Neuronal stem cell (in vitro differentiated cells): ENCODE data around the gene RNF157.
A peak's percentile ranks its signal among the peaks of the same experiment; 100 is the strongest.

Experiments
- DNase-seq: peaks from one replicate; pipeline ENCODE4 v3.0.0-alpha.2; 2013; ENCODE audit warnings: low spot score
- H2AFZ ChIP-seq: one replicate; pipeline ENCODE4 v1.6.1; 2013; ENCODE audit warnings: mild to moderate bottlenecking, low read length, inconsistent platforms
- H2AK5ac ChIP-seq: 2 replicates; pipeline ENCODE4 v1.6.1; 2013; ENCODE audit warnings: low read depth, mild to moderate bottlenecking, inconsistent platforms, low read length, moderate library complexity, mixed read lengths
- H2BK120ac ChIP-seq: 2 replicates; pipeline ENCODE4 v1.6.1; 2013; ENCODE audit warnings: low read depth, mild to moderate bottlenecking, inconsistent platforms, low read length, moderate library complexity, mixed read lengths
- H2BK12ac ChIP-seq: one replicate; pipeline ENCODE4 v1.6.1; 2013; ENCODE audit warnings: low read length, inconsistent platforms
- H2BK15ac ChIP-seq: 2 replicates; pipeline ENCODE4 v1.6.1; 2013; ENCODE audit warnings: mild to moderate bottlenecking, low read length, inconsistent platforms, mixed read lengths
- H2BK5ac ChIP-seq: one replicate; pipeline ENCODE4 v1.6.1; 2013; ENCODE audit warnings: inconsistent platforms, mild to moderate bottlenecking, low read length, moderate library complexity
- H3K14ac ChIP-seq: one replicate; pipeline ENCODE4 v1.6.1; 2013; ENCODE audit warnings: low read length, inconsistent platforms
- H3K18ac ChIP-seq: 2 replicates; pipeline ENCODE4 v1.6.1; 2013; ENCODE audit warnings: low read length, inconsistent platforms
- H3K23ac ChIP-seq: 2 replicates; pipeline ENCODE4 v1.6.1; 2013; ENCODE audit warnings: low read depth, mild to moderate bottlenecking, mixed read lengths, low read length, inconsistent platforms; ENCODE audit not compliant: poor library complexity
- H3K27ac ChIP-seq: replicated peaks from 3 replicates; pipeline ENCODE4 v1.5.1; 2013; ENCODE audit warnings: low read length, inconsistent platforms
- H3K27me3 ChIP-seq, 3 experiments: 2 replicates each; pipeline ENCODE4 v1.6.1; 2013; ENCODE audit warnings: low read length in 3 of 3, mild to moderate bottlenecking in 2 of 3, inconsistent platforms in 1 of 3, low read depth in 1 of 3, mixed read lengths in 1 of 3, moderate library complexity in 1 of 3; ENCODE audit not compliant: control insufficient read depth in 3 of 3, insufficient read depth in 3 of 3
- H3K36me3 ChIP-seq, 2 donors: replicated peaks in 1 of 2; 2 replicates each; pipeline ENCODE4 v1.6.1; 2013; ENCODE audit warnings: low read length in 2 of 2; ENCODE audit not compliant: control insufficient read depth in 2 of 2, insufficient read depth in 2 of 2
- H3K4ac ChIP-seq: 2 replicates; pipeline ENCODE4 v1.6.1; 2013; ENCODE audit warnings: inconsistent platforms, mild to moderate bottlenecking, low read length, moderate library complexity
- H3K4me1 ChIP-seq, 2 donors: 1 replicate in 1 of 2; 2 replicates in 1 of 2; pipeline ENCODE4 v1.6.1; 2013; ENCODE audit warnings: low read length in 2 of 2, low read depth in 1 of 2; ENCODE audit not compliant: control insufficient read depth in 2 of 2, insufficient read depth in 1 of 2
- H3K4me2 ChIP-seq: one replicate; pipeline ENCODE4 v1.6.1; 2013; ENCODE audit warnings: mild to moderate bottlenecking, low read length, inconsistent platforms; ENCODE audit not compliant: insufficient read depth, poor library complexity, severe bottlenecking
- H3K4me3 ChIP-seq, 2 donors: 2 replicates each; pipeline ENCODE4 v1.5.1; 2013; ENCODE audit warnings: low read length in 2 of 2, mild to moderate bottlenecking in 2 of 2, inconsistent platforms in 1 of 2, moderate library complexity in 1 of 2
- H3K79me1 ChIP-seq: one replicate; pipeline ENCODE4 v1.6.1; 2013; ENCODE audit warnings: low read depth, mild to moderate bottlenecking, inconsistent platforms, low read length, moderate library complexity
- H3K9ac ChIP-seq: one replicate; pipeline ENCODE4 v1.6.1; 2013; ENCODE audit warnings: mild to moderate bottlenecking, low read depth, low read length, inconsistent platforms; ENCODE audit not compliant: poor library complexity
- H3K9me3 ChIP-seq, 2 donors: replicated peaks in 1 of 2; 2 replicates each; pipeline versions ENCODE3 to v1.6.1; 2013; ENCODE audit warnings: low read length in 2 of 2, mild to moderate bottlenecking in 2 of 2, inconsistent platforms in 1 of 2, low read depth in 1 of 2, mixed read lengths in 1 of 2, moderate library complexity in 1 of 2; ENCODE audit not compliant: control insufficient read depth in 2 of 2, insufficient read depth in 1 of 2
- H4K8ac ChIP-seq: one replicate; pipeline ENCODE4 v1.6.1; 2013; ENCODE audit warnings: low read depth, mild to moderate bottlenecking, inconsistent platforms, low read length, moderate library complexity
- H4K91ac ChIP-seq: one replicate; pipeline ENCODE4 v1.6.1; 2013; ENCODE audit warnings: low read length, low read depth, mild to moderate bottlenecking, inconsistent platforms; ENCODE audit not compliant: poor library complexity
- WGBS, 2 donors: extraction: QIAGEN DNeasy Blood & Tissue Kit; methylation state at CpG; one replicate each; pipeline ENCODE4 v1.1.7; 2013; ENCODE audit warnings: missing lambda C conversion rate in 2 of 2, mixed read lengths in 1 of 2; ENCODE audit not compliant: insufficient read length in 2 of 2, insufficient replicate concordance in 1 of 2; ENCODE audit errors: extremely low coverage in 2 of 2; 5-methylcytosine and 5-hydroxymethylcytosine counted together

Gene RNF157

GRCh38 chr17:76170114-76170513 lies 70.2 kb downstream of the RNF157 start:
- no peak overlapping the region for H3K9ac ChIP-seq
- H3K14ac ChIP-seq = no peak overlapping the region
- H3K79me1 ChIP-seq = no peaks in the 10 kb centered on the region
- H2AK5ac ChIP-seq = no peak overlapping the region
- H3K36me3 ChIP-seq = peaks cover 0 to 63% of the 10 kb centered on the region in 2 donors
- no peak for DNase-seq
- no peak overlapping the region for H3K4ac ChIP-seq
- H2BK120ac ChIP-seq = no peak overlapping the region
- no peak overlapping the region for H3K27ac ChIP-seq
- no peak overlapping the region for H3K4me3 ChIP-seq
- H2AFZ ChIP-seq = no peak overlapping the region
- no peak overlapping the region for H2BK12ac ChIP-seq
- H3K4me1 ChIP-seq = no peaks in the 10 kb centered on the region
- no peaks in the 10 kb centered on the region for H3K27me3 ChIP-seq
- no peak overlapping the region for H3K4me2 ChIP-seq
- no peak overlapping the region for H4K8ac ChIP-seq
- no CpG with 5 or more reads among the region's 1 CpG for WGBS, 2 donors
- H2BK15ac ChIP-seq = no peak overlapping the region
- H3K23ac ChIP-seq = no peak overlapping the region
- H2BK5ac ChIP-seq = no peak overlapping the region
- H4K91ac ChIP-seq = no peak overlapping the region
- H3K18ac ChIP-seq = no peak overlapping the region
- H3K9me3 ChIP-seq = no peaks in the 10 kb centered on the region

DNA sequence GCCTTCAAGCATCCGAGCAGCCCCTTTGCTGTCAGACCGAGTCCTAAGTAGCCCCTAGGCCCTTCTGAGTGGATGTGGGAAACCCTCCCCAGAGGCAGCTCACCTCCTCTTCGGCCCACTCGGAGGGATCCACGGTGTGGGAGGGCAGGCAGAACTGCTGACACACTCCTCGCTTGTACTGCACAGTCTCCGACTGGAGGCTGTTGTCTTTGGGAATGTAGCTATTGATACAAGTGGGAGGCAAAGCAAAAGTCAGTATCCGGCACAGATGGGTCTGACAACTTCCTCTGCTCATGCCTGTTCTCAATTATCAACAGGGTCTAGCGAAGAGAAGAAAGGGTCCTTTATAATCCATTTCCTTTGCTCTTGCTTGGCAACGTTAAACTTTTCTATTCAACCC lies 73.4 kb downstream of the RNF157 start:
- no peak overlapping the region for H2AFZ ChIP-seq
- no peaks in the 10 kb centered on the region for H3K79me1 ChIP-seq
- H3K27me3 ChIP-seq = no peaks in the 10 kb centered on the region
- H3K14ac ChIP-seq = no peak overlapping the region
- H2AK5ac ChIP-seq = no peak overlapping the region
- H2BK5ac ChIP-seq = no peak overlapping the region
- DNase-seq = no peak
- H3K36me3 ChIP-seq = peaks cover 0 to 76% of the 10 kb centered on the region in 2 donors
- H3K4me3 ChIP-seq = peak overlapping the region in 1 of 2 donors; percentile 22
- no peak overlapping the region for H2BK120ac ChIP-seq
- H4K8ac ChIP-seq = peak overlapping the region; percentile 72
- H3K4ac ChIP-seq = no peak overlapping the region
- no peak overlapping the region for H4K91ac ChIP-seq
- H3K27ac ChIP-seq = no peak overlapping the region
- H2BK15ac ChIP-seq = no peak overlapping the region
- no peak overlapping the region for H3K18ac ChIP-seq
- H3K4me2 ChIP-seq = no peak overlapping the region
- no peak overlapping the region for H2BK12ac ChIP-seq
- no peak overlapping the region for H3K23ac ChIP-seq
- no peaks in the 10 kb centered on the region for H3K9me3 ChIP-seq
- no peak overlapping the region for H3K9ac ChIP-seq
- no CpG with 5 or more reads among the region's 10 CpGs for WGBS, 2 donors
- peaks cover 0 to 1% of the 10 kb centered on the region in 2 donors for H3K4me1 ChIP-seq

- Histone ChIP-seq H3K9me3 (no peaks in the 10 kb centered on the region), H3K4me1 (peaks cover 0 to 1% of the 10 kb centered on the region in 2 donors), H2BK5ac (no peak overlapping the region), H3K9ac (no peak overlapping the region), H3K4me2 (no peak overlapping the region), H3K79me1 (no peaks in the 10 kb centered on the region), H2BK12ac (no peak overlapping the region), H3K4me3 (no peak overlapping the region), H3K23ac (no peak overlapping the region), H2BK120ac (no peak overlapping the region), H3K36me3 (peaks cover 0 to 78% of the 10 kb centered on the region in 2 donors), H3K4ac (no peak overlapping the region), H4K91ac (no peak overlapping the region), H3K27ac (no peak overlapping the region), H2BK15ac (no peak overlapping the region), H2AFZ (no peak overlapping the region), H3K18ac (no peak overlapping the region), H4K8ac (no peak overlapping the region), H2AK5ac (no peak overlapping the region), H3K14ac (no peak overlapping the region), H3K27me3 (no peaks in the 10 kb centered on the region)
- DNase-seq = no peak
- no CpG with 5 or more reads among the region's 7 CpGs for WGBS, 2 donors
Measured at GRCh38 chr17:76166168-76166567, 74.1 kb downstream of the RNF157 start.

- H3K27me3 ChIP-seq = no peaks in the 10 kb centered on the region
- H4K8ac ChIP-seq = no peak overlapping the region
- H3K36me3 ChIP-seq = peaks cover 0 to 89% of the 10 kb centered on the region in 2 donors
- no peak overlapping the region for H3K14ac ChIP-seq
- no peaks in the 10 kb centered on the region for H3K79me1 ChIP-seq
- no peak overlapping the region for H2BK12ac ChIP-seq
- no peak overlapping the region for H2BK5ac ChIP-seq
- H3K4me1 ChIP-seq = peaks cover 0 to 1% of the 10 kb centered on the region in 2 donors
- no peak overlapping the region for H4K91ac ChIP-seq
- WGBS, 2 donors = no CpG with 5 or more reads among the region's 2 CpGs
- H3K27ac ChIP-seq = no peak overlapping the region
- no peak overlapping the region for H3K23ac ChIP-seq
- H3K9ac ChIP-seq = no peak overlapping the region
- H2AFZ ChIP-seq = no peak overlapping the region
- no peak overlapping the region for H3K18ac ChIP-seq
- no peak overlapping the region for H3K4me2 ChIP-seq
- H3K4me3 ChIP-seq = no peak overlapping the region
- H3K4ac ChIP-seq = no peak overlapping the region
- no peak overlapping the region for H2BK120ac ChIP-seq
- no peak for DNase-seq
- no peaks in the 10 kb centered on the region for H3K9me3 ChIP-seq
- H2AK5ac ChIP-seq = no peak overlapping the region
- H2BK15ac ChIP-seq = no peak overlapping the region
Measured at GRCh38 chr17:76164331-76164730, 76.0 kb downstream of the RNF157 start.
